IPS-NIHi11 (cell line): ENCODE data around the gene PCDHGC5.

ENCODE experiments used
- DNase-seq: peaks from one replicate; pipeline ENCODE4 v3.0.0; 2012; ENCODE audit warnings: mixed read lengths, low spot score

The PCDHGC5 gene

DNA sequence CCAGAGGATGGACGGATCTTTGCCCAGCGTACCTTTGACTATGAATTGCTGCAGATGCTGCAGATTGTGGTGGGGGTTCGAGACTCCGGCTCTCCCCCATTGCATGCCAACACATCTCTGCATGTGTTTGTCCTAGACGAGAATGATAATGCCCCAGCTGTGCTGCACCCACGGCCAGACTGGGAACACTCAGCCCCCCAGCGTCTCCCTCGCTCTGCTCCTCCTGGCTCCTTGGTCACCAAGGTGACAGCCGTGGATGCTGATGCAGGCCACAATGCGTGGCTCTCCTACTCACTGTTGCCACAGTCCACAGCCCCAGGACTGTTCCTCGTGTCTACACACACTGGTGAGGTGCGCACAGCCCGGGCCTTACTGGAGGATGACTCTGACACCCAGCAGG is 1.9 kb downstream of the PCDHGC5 start:
- DNase-seq = no peak

DNA sequence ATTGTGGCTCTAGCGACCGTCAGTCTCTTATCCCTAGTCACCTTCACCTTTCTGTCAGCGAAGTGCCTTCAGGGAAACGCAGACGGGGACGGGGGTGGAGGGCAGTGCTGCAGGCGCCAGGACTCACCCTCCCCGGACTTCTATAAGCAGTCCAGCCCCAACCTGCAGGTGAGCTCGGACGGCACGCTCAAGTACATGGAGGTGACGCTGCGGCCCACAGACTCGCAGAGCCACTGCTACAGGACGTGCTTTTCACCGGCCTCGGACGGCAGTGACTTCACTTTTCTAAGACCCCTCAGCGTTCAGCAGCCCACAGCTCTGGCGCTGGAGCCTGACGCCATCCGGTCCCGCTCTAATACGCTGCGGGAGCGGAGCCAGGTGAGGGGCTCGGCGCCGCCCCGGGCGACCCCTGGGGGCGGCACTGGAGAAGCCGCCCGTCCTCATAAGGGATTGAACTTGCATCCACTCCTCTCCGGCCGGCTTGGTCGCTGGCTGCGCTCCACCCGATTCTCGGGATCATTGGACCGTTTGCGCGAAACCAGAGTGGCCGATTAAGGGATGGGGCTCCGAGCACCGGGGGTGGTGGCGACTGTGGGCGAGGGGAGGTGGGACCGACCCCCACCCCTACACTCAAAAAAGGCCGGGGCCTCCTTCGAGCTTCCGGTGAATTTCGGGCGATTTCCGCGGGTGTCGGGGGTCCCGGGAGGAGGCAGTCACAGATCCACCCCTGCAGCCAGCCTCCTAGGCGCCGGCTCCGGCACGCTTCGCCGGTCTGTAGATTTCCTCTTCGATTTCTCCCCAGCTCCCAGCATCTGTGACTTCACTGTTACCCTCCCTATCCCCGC is 2.7 kb downstream of the PCDHGC5 start:
- DNase-seq = peak; percentile 25

DNA sequence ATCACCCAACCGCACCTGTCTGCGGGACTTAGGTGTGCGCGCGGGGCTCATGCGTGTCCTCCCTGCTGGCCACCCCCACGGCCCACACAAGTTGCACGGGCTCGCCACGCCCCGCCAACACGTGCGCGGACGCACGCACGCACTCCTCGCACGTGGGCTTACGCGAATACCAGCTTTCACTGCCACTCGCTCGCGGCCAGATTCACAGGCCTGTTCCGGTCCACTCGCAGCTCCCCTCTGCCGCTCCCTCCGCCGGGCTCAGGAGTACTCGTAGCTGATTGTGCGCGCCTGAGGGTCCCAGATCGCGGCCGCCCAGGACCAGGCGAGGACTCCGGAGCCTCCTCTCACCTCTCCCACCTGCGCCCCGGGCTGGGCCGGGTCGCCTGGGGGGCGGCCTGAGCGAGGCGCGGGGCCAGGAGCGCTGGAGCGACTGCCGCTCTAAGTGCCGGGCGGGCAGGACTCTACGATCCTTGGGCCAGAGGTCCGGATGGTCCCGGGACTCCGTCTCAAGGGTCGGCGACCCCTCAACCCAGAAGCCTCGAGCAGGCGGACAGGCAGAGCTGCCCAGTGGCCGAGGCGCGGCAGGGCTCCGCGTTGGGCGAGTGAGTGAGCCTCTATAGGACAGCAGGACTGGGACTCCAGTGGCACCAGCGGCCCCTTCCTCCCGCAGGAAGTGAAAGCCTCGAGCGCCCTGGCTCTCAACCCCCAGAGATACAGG is 3.4 kb downstream of the PCDHGC5 start:
- peak; percentile 18 for DNase-seq

DNA sequence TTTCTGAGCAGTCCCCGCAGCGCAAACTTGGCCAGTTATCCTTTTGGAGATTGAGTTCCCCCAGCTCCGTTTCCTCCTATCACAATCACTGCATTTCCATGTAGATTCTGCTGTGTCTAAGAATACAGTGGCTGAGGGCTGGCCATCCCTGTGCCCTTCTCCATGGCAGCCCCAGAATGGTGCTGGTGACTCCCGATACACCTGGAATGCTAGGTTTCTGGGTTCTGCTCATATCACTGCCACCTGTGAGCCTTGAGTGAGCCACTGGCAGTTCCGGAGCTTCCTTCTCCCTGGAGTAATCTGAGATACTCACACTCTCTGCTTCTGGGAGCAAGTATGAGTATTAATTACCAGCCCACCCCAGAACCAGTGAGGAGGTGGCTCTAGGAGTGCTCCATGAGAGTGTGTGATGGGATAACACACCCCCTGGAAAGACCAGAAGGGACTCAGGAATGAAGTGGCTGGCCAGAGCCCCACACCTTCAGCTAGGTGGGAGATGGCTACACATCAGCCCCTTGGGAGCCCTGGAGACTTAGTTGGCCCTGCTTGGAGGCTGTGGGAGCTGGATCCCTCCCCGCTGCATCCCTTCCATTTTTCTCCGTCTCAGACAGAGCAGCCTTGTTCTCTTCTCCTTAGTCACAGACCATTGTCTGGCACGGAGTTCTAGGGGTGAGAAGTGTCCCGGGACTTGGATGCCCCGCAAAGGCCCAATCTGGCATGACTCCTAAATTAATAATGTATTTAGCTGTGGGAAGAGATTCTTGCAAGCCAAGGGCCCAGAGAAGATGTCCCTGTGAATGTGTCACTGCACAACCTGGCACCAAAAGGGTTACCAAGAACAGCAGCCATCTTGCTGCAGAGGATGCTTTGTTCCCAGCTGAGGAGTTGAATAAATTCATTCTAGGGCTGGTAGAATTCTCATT is 4.9 kb downstream of the PCDHGC5 start:
- no peak for DNase-seq

DNA sequence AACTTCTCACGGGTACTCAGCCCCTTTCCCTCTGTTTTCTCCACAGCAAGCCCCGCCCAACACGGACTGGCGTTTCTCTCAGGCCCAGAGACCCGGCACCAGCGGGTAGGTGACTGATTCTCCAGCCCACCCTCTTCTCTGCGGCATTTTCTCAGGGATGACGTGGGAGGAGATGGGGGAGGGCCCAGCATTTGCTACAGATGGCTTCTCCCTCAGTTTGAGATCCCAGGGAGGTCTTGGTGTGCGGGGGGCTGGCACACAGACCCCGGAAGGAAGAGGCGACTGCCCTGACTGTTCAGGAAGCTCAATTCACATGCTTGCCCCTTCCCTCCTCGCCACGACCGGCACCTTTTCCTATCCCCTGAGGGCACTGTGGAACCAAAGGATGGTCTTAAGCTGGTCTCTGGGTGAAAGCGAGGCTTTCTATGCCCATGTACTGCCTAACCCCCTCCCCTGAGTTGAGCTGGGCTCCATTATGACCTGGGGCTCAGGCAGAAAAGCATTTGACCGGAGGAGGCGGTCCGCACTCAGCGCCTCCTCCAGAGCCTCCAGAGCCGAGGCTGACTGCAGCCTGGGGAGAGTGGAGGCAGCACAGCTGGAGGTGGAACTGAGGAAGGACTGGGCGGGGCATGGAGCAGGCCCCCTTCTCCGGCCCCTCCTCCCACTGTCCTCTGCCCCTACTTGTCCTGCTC is 6.0 kb downstream of the PCDHGC5 start:
- DNase-seq = peak; percentile 53

DNA sequence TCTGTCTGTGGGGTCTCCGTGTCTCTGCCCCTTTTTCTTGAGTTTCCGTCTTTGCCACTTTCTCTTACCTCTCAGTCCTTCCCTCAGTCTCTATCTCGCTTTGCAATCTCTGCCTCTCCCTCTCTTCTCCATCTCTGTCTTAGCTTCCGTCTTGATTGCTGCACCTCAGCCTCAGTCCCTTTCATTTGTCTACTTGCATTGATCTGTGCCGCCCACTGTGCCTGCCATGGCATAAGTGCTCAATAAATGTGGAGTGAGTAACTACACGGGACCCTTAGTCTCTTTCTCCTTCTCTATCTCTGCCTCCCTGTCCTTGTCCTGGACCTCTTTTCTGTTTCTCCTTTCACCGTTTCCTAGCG is 6.6 kb downstream of the PCDHGC5 start:
- DNase-seq = no peak

DNA sequence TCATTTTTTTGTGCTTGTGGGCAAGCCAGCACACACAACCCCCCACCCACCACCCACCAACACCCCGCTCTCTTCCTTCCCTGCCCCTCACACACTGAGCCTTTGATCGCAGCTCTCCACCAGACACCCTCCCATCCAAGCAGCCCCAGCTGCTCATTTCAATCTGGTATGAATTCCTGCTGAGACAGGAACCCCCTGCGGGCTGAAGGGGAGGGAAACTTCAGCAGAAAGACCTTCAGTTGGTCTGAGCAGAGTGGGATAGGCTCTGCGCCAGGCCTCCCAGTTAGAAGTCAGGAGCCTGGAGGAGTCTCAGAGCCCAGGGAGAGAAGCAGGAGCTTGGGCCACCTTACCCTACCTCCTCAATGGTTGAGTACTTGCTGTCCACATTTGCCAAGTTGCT is 7.2 kb downstream of the PCDHGC5 start:
- peak; percentile 43 for DNase-seq

DNA sequence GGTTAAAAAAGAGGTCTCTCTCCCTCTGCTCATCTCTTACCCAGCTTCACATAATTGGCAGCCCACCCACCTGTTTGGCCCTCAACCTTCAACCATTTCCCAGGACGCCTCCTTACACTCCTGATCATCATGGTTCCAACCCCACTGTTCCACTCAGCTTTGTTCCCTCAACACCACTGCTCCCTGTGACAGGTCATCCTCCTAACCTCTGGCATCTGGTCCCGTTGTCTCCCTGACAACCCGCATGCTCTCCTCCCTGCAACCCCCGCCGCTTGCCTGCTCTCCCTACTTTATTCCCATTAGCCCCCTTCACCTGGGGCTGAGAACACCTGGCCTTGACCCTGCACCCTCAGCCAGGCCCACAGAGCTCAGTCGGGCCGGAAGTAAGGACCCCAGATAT is 12.9 kb downstream of the PCDHGC5 start:
- no peak for DNase-seq

DNA sequence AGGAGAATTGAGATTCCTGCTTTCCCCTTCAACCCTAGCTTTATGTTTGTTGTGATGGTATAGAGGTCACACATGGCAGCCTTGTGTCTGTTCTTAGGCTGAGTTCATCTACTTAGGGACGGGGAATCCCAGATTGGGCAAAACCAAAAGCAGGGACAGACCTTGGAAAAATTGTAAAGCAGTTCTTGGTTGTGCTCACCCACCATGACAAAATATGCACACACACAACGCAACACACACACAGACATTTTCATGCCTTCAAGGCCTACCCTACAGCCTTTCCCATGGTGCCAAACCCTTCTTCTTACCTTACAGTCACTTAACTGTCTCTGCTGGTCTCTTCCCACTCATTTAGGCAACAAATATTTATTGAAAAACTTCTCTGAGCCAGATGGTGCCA is 14.8 kb downstream of the PCDHGC5 start:
- no peak for DNase-seq

DNA sequence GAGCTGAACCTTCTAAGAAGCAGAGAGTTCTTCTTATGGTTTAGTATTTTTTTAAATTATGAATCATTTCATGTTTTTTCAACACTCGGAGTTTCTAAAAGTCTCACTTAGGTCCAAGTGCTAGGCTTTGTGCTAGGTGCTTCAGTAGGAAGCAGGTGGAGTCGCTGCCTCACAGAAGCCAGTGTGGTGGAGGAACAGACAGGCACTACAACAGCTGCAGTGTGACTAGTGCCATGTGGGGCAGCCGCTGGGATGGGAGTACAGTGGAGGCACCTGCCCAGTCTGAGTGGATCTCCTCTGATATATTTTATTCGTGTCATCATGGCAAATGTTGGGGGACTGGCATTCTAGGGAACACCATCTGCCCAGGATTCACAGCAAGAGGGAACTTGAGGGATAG is 15.3 kb downstream of the PCDHGC5 start:
- DNase-seq = no peak

DNA sequence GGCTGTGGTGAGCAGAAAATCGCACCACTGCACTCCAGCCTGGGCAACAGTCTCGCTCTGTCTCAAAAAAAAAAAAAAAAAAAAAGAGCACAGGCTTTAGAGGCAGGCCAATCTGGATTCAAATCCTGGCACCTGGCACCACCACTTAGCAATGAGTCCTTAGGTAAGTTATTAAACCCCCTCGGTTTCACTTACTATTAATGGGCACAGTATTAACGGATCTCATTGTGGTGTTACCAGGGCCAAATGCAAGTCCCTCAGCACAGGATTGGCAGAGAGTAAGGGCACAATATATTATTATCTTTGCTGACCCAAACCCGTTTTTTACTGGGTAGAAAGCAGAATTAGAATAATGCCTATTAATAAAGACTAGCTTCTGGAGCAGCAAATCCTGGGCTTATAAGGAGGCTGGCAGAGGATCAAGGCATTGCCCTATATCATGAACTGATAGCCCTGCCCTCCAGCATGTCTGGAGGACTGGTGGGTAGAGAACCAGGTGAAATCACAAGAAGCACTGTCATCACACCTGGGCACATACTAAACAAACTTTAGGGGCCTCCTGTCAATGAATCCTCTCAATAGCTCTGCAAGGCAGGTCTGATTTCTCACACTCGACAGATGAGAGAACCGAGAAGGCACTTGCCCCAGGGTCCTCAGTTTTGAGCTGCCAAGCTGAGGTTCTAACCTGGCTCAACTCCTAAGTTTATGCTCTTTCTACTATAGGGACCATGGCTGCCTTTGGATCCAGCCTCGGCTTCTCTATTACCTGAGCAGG is 17.7 kb downstream of the PCDHGC5 start:
- no peak for DNase-seq

DNA sequence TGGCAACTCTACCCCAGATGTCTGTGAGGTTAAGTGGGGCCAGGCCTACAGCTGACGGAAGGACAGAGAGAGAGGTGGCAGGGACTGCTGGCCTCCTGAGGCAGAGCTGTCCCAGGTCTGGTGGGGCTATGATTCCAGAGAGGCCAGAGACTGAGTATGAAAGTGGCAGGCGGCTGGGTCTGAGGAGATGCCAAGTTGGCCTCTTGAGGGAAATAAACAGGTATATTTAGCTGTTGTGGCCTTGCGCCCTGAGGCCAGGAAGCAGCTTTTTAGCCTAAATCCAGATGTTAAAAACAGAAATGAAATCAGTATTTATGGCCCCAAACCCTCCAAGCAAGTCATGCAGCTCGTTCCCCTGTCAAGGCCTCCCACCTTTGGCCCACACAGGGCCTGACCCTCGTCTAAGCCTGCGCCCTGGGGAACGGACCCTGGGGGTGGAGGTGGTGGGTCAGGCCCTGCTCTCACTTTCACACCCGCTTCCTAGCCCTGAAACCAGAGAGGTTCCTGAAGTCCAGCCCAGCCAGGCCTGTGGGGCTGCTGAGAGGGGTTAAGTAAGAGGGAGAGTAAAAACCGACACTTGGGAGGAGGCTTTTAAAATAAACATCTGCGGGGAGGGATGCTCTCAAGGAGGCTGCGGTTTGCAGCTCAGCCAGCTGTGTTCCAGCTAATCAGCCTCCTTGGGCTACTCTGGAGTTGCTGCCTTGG is 18.7 kb downstream of the PCDHGC5 start:
- no peak for DNase-seq

DNA sequence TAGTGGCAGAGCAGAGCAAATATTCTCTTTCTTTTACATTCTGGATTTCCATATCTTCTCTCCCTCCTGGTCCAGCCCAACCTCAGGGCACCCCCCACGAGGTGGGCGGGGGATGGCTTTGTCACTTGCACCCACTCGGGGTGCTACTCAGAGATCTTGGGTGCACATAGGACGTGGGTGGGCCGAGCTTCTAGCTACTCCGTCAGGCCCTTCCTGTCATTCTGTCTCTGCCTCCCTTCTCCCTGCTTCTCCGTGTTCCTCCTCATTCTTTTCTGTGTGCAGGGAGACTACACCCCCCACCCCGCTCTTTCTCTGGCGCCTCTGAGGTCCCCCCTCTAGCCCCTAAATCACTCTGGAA is 19.5 kb downstream of the PCDHGC5 start:
- no peak for DNase-seq

DNA sequence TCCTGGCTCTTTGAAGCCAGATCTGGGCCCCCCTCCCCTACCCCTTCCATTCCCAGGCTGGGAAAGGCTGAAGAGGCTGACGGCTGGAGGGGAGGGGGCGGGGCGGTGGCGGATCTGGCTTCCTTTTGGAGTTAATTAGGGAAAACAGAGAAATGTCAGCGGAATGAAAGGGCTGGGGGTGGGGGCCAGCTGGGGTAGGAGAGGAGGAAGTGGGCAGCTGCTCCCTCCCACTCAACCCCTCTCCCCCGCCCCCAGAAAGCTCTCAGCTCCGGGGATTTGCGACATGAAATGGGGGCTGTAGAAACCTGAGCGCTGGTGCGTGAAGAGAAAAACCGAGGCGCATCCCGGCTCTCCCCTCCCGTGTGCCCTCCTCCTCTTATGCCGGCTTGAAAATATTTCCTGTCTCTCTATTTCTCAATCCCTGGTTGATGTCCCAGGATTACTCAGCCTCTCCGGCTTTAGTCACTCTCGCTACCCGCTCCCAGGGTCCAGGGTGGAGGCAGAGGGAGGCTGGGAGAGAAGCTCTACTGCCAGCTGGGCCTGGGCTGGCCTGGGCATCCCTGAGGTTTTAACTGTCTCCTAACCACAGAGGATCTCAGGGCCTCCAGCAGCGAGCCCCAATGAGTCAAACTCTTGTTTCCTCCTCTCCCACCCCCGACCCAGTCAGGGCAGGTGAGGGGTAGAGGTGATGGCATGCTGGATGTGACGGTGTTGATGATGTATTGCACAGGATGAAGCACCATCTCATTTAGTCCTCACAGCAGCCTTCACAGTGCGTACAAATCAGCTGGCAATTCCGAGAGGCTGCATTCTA is 20.1 kb downstream of the PCDHGC5 start:
- DNase-seq = peak; percentile 74

DNA sequence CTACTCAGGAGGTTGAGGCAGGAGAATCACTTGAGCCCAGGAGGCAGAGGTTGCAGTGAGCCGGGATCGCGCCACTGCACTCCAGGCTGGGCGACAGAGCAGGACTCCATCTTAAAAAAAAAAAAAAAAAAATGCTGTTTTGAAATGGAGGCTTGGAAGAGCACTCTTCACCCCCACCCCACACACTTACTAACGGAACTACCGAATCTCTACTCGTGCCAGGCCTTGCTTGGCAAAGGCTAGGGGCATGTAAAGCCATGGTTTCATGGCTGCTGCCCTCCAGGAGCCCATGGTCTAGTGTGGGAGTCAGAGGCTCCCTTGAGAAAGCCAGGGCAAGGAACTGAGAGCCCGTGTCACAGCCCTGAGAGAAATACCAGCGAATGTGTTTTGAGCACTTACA is 21.3 kb downstream of the PCDHGC5 start:
- no peak for DNase-seq

DNA sequence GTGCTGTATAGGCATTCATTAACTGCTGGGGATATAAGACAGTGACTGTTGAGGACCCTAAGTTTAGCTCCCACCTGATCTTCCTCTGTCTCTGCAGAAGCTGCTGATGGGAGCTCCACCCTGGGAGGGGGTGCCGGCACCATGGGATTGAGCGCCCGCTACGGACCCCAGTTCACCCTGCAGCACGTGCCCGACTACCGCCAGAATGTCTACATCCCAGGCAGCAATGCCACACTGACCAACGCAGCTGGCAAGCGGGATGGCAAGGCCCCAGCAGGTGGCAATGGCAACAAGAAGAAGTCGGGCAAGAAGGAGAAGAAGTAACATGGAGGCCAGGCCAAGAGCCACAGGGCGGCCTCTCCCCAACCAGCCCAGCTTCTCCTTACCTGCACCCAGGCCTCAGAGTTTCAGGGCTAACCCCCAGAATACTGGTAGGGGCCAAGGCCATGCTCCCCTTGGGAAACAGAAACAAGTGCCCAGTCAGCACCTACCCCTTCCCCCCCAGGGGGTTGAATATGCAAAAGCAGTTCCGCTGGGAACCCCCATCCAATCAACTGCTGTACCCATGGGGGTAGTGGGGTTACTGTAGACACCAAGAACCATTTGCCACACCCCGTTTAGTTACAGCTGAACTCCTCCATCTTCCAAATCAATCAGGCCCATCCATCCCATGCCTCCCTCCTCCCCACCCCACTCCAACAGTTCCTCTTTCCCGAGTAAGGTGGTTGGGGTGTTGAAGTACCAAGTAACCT is 22.1 kb downstream of the PCDHGC5 start:
- DNase-seq = no peak

DNA sequence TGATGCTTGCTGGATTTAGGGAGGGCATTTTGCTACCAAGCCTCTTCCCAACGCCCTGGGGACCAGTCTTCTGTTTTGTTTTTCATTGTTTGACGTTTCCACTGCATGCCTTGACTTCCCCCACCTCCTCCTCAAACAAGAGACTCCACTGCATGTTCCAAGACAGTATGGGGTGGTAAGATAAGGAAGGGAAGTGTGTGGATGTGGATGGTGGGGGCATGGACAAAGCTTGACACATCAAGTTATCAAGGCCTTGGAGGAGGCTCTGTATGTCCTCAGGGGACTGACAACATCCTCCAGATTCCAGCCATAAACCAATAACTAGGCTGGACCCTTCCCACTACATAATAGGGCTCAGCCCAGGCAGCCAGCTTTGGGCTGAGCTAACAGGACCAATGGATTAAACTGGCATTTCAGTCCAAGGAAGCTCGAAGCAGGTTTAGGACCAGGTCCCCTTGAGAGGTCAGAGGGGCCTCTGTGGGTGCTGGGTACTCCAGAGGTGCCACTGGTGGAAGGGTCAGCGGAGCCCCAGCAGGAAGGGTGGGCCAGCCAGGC is 23.0 kb downstream of the PCDHGC5 start:
- DNase-seq = no peak

DNA sequence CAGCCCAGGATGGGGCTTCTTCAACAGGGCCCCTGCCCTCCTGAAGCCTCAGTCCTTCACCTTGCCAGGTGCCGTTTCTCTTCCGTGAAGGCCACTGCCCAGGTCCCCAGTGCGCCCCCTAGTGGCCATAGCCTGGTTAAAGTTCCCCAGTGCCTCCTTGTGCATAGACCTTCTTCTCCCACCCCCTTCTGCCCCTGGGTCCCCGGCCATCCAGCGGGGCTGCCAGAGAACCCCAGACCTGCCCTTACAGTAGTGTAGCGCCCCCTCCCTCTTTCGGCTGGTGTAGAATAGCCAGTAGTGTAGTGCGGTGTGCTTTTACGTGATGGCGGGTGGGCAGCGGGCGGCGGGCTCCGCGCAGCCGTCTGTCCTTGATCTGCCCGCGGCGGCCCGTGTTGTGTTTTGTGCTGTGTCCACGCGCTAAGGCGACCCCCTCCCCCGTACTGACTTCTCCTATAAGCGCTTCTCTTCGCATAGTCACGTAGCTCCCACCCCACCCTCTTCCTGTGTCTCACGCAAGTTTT is 23.6 kb downstream of the PCDHGC5 start:
- peak; percentile 89 for DNase-seq
